ENCODE results near the gene JPH2.
"Not testable (repeated sequence)": the region's sequence is repeated elsewhere in the genome, so short reads cannot be mapped to it uniquely, and the experiment has no call there.

The JPH2 gene

GRCh38 chr20:44211177-44212039, 24.4 kb upstream of the JPH2 start:
- no peak for DNase-seq (ENCODE audit: low read depth in 2 of 3, low spot score in 2 of 3)

GRCh38 chr20:44210406-44211176, 23.6 kb upstream of the JPH2 start, which contains the start of gene OSER1:
TSS of gene OSER1 (minus strand) at chr20:44210771. CDS start at chr20:44206957, 3,814 bp downstream.
- DNase-seq (ENCODE audit: low read depth in 2 of 3, low spot score in 2 of 3) = peak; percentile 93 to 97 (median 95)

GRCh38 chr20:44209686-44210405, 22.9 kb upstream of the JPH2 start:
- DNase-seq (ENCODE audit: low read depth in 2 of 3, low spot score in 2 of 3) = no peak

- no peak for DNase-seq (ENCODE audit: low read depth in 2 of 3, low spot score in 2 of 3)
Measured at GRCh38 chr20:44208770-44209169, 21.8 kb upstream of the JPH2 start.

- no peak for DNase-seq (ENCODE audit: low read depth in 2 of 3, low spot score in 2 of 3)
Measured at GRCh38 chr20:44208165-44208564, 21.2 kb upstream of the JPH2 start.

GRCh38 chr20:44207126-44207723, 20.2 kb upstream of the JPH2 start:
- DNase-seq (ENCODE audit: low read depth in 2 of 3, low spot score in 2 of 3) = no peak

- DNase-seq (ENCODE audit: low read depth in 2 of 3, low spot score in 2 of 3) = no peak
Measured at GRCh38 chr20:44206132-44206531, 19.1 kb upstream of the JPH2 start.

GRCh38 chr20:44204832-44205215, 17.8 kb upstream of the JPH2 start:
- no peak for DNase-seq (ENCODE audit: low read depth in 2 of 3, low spot score in 2 of 3)

GRCh38 chr20:44204156-44204831, 17.3 kb upstream of the JPH2 start:
- no peak for DNase-seq (ENCODE audit: low read depth in 2 of 3, low spot score in 2 of 3)

GRCh38 chr20:44203161-44203560, 16.2 kb upstream of the JPH2 start:
- no peak for DNase-seq (ENCODE audit: low read depth in 2 of 3, low spot score in 2 of 3)

- DNase-seq (ENCODE audit: low read depth in 2 of 3, low spot score in 2 of 3) = no peak
Measured at GRCh38 chr20:44200983-44201382, 14.0 kb upstream of the JPH2 start.

- no peak for DNase-seq (ENCODE audit: low read depth in 2 of 3, low spot score in 2 of 3)
Measured at GRCh38 chr20:44200371-44200770, 13.4 kb upstream of the JPH2 start.

- DNase-seq (ENCODE audit: low read depth in 2 of 3, low spot score in 2 of 3) = no peak
Measured at GRCh38 chr20:44199877-44200276, 12.9 kb upstream of the JPH2 start.

GRCh38 chr20:44198872-44199271, 11.9 kb upstream of the JPH2 start:
- DNase-seq (ENCODE audit: low read depth in 2 of 3, low spot score in 2 of 3) = no peak

GRCh38 chr20:44196271-44196670, 9.3 kb upstream of the JPH2 start:
- no peak for DNase-seq (ENCODE audit: low read depth in 2 of 3, low spot score in 2 of 3)

GRCh38 chr20:44195605-44196004, 8.6 kb upstream of the JPH2 start:
- DNase-seq (ENCODE audit: low read depth in 2 of 3, low spot score in 2 of 3) = no peak

- no peak for DNase-seq (ENCODE audit: low read depth in 2 of 3, low spot score in 2 of 3)
Measured at GRCh38 chr20:44193801-44194200, 6.8 kb upstream of the JPH2 start.

GRCh38 chr20:44191640-44192039, 4.7 kb upstream of the JPH2 start:
- DNase-seq (ENCODE audit: low read depth in 2 of 3, low spot score in 2 of 3) = not testable (repeated sequence)

- not testable (repeated sequence) for DNase-seq (ENCODE audit: low read depth in 2 of 3, low spot score in 2 of 3)
Measured at GRCh38 chr20:44190197-44190852, 3.3 kb upstream of the JPH2 start.

GRCh38 chr20:44188752-44189151, 1.8 kb upstream of the JPH2 start:
- no peak for DNase-seq (ENCODE audit: low read depth in 2 of 3, low spot score in 2 of 3)

All from activated CD8-positive, alpha-beta memory T cell treated with anti-CD3 and anti-CD28 coated beads for 48 hours (primary cell).